HepG2 (cell line): ENCODE measurements around the gene DDIT4. TPM values are rescaled to one million over a fixed set of nuclear protein-coding genes. Genes with fewer than 3 reads are reported as not detected.
A peak's percentile ranks its signal among the peaks of the same experiment; 100 is the strongest.

Experiments used
- EP300 ChIP-seq, 3 experiments: sonication (generic) in 1 of 3; formaldehyde crosslinking in 1 of 3; IDR thresholded peaks; 2 replicates each; pipeline versions ENCODE4 v1.5.1 to v1.6.1; 2011 to 2020; ENCODE audit warnings: low read depth in 2 of 3, low read length in 2 of 3, borderline replicate concordance in 1 of 3, improper control_type of control experiment in 1 of 3, mild to moderate bottlenecking in 1 of 3, missing genetic modification reagents in 1 of 3, moderate library complexity in 1 of 3
- HOXA7 ChIP-seq: sonication (generic); formaldehyde crosslinking; IDR thresholded peaks from 2 replicates; pipeline ENCODE4 v1.8.1; 2022; ENCODE audit warnings: mild to moderate bottlenecking, missing genetic modification reagents, moderate library complexity
- MYC ChIP-seq: sonication (generic); formaldehyde crosslinking; IDR thresholded peaks from 2 replicates; pipeline ENCODE4 v1.9.0; 2021; ENCODE audit warnings: missing genetic modification reagents, borderline replicate concordance
- MYNN ChIP-seq: sonication (generic); formaldehyde crosslinking; IDR thresholded peaks from 2 replicates; pipeline ENCODE4 v1.4.0; 2020; ENCODE audit warnings: mild to moderate bottlenecking, low read depth, missing genetic modification reagents
- SALL1 ChIP-seq: sonication (generic); formaldehyde crosslinking; IDR thresholded peaks from 2 replicates; pipeline ENCODE4 v1.8.0; 2022; ENCODE audit warnings: mild to moderate bottlenecking, missing genetic modification reagents
- SP2 ChIP-seq: sonication (generic); formaldehyde crosslinking; IDR thresholded peaks from 2 replicates; pipeline ENCODE4 v1.5.1; 2020; ENCODE audit warnings: mild to moderate bottlenecking, missing genetic modification reagents
- TOPORS ChIP-seq: sonication (generic); formaldehyde crosslinking; IDR thresholded peaks from 2 replicates; pipeline ENCODE4 v1.8.0; 2023; ENCODE audit warnings: mild to moderate bottlenecking, missing genetic modification reagents
- U2AF2 ChIP-seq: fragments of 200-400 bp; formaldehyde crosslinking; IDR thresholded peaks from 2 replicates; pipeline ENCODE4 v1.6.1; 2017; ENCODE audit warnings: low read depth, mild to moderate bottlenecking, low read length
- ZBTB34 ChIP-seq: sonication (generic); formaldehyde crosslinking; IDR thresholded peaks from 2 replicates; pipeline ENCODE4 v1.8.0; 2022; ENCODE audit warnings: mild to moderate bottlenecking, missing genetic modification reagents
- ZNF34 ChIP-seq: sonication (generic); formaldehyde crosslinking; IDR thresholded peaks from 2 replicates; pipeline ENCODE4 v1.4.0; 2020; ENCODE audit warnings: mild to moderate bottlenecking, missing genetic modification reagents, borderline replicate concordance
- ZSCAN12 ChIP-seq: sonication (generic); formaldehyde crosslinking; IDR thresholded peaks from 2 replicates; pipeline ENCODE4 v1.9.0; 2021; ENCODE audit warnings: mild to moderate bottlenecking, missing genetic modification reagents
- ZZZ3 ChIP-seq: sonication (generic); formaldehyde crosslinking; IDR thresholded peaks from 2 replicates; pipeline ENCODE4 v1.4.0; 2020; ENCODE audit warnings: missing genetic modification reagents, mild to moderate bottlenecking, borderline replicate concordance
- polyA plus RNA-seq, 8 experiments: library from polyadenylated mRNA; depleted of rRNA in 3 of 8; stranded (reverse) in 7 of 8; unstranded in 1 of 8; fragments of >200 nt; fragmentation: Illumina TruSeq in 4 of 8; extraction: Trizol in 4 of 8; gene quantifications; 2 replicates each; pipeline versions ENCODE4 v1.2.1 to v1.2.3, GENCODE V29; 2011 to 2016; ENCODE audit warnings: low read depth in 4 of 8, missing spikeins in 1 of 8, mixed read lengths in 1 of 8; ENCODE audit not compliant: insufficient read depth in 1 of 8
- total RNA-seq, 5 experiments: library from RNA; depleted of rRNA; stranded (reverse); fragments of >200 nt; fragmentation: Illumina TruSeq; extraction: Trizol; gene quantifications; 2 replicates each; pipeline ENCODE4 v1.2.3, GENCODE V29; 2016; ENCODE audit warnings: low read depth in 1 of 5
- TF ChIP-seq, protein P1 (sequence below): sonication (generic); formaldehyde crosslinking; IDR thresholded peaks from 2 replicates; pipeline ENCODE4 v1.9.0; 2021; ENCODE audit warnings: missing genetic modification reagents, borderline replicate concordance
- TF ChIP-seq, protein P2 (sequence below): sonication (generic); formaldehyde crosslinking; IDR thresholded peaks from 2 replicates; pipeline ENCODE4 v1.4.0; 2020; ENCODE audit warnings: mild to moderate bottlenecking, low read depth, missing genetic modification reagents
- TF ChIP-seq, protein P3 (sequence below): sonication (generic); formaldehyde crosslinking; IDR thresholded peaks from 2 replicates; pipeline ENCODE4 v1.5.1; 2020; ENCODE audit warnings: mild to moderate bottlenecking, missing genetic modification reagents, moderate library complexity

The DDIT4 gene
- total and polyA plus RNA-seq, 2 of the 13 experiments (the other 11 are each of a cell fraction or from before 2014, with no cell fraction given): 35.6 to 40.7 TPM

- TF ChIP-seq, protein P1, sequence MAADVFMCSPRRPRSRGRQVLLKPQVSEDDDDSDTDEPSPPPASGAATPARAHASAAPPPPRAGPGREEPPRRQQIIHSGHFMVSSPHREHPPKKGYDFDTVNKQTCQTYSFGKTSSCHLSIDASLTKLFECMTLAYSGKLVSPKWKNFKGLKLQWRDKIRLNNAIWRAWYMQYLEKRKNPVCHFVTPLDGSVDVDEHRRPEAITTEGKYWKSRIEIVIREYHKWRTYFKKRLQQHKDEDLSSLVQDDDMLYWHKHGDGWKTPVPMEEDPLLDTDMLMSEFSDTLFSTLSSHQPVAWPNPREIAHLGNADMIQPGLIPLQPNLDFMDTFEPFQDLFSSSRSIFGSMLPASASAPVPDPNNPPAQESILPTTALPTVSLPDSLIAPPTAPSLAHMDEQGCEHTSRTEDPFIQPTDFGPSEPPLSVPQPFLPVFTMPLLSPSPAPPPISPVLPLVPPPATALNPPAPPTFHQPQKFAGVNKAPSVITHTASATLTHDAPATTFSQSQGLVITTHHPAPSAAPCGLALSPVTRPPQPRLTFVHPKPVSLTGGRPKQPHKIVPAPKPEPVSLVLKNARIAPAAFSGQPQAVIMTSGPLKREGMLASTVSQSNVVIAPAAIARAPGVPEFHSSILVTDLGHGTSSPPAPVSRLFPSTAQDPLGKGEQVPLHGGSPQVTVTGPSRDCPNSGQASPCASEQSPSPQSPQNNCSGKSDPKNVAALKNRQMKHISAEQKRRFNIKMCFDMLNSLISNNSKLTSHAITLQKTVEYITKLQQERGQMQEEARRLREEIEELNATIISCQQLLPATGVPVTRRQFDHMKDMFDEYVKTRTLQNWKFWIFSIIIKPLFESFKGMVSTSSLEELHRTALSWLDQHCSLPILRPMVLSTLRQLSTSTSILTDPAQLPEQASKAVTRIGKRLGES: no peak
- TF ChIP-seq, protein P2, sequence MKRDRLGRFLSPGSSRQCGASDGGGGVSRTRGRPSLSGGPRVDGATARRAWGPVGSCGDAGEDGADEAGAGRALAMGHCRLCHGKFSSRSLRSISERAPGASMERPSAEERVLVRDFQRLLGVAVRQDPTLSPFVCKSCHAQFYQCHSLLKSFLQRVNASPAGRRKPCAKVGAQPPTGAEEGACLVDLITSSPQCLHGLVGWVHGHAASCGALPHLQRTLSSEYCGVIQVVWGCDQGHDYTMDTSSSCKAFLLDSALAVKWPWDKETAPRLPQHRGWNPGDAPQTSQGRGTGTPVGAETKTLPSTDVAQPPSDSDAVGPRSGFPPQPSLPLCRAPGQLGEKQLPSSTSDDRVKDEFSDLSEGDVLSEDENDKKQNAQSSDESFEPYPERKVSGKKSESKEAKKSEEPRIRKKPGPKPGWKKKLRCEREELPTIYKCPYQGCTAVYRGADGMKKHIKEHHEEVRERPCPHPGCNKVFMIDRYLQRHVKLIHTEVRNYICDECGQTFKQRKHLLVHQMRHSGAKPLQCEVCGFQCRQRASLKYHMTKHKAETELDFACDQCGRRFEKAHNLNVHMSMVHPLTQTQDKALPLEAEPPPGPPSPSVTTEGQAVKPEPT (CRISPR knock-in tag): no peak
- TF ChIP-seq ZBTB34 (CRISPR knock-in tag): no peak
- TF ChIP-seq MYC (CRISPR knock-in tag): no peak
- TF ChIP-seq TOPORS: no peak
- TF ChIP-seq SALL1: peak; percentile 24; the same call in 1 of the 2 replicates
- TF ChIP-seq ZZZ3: no peak
- TF ChIP-seq, protein P3, sequence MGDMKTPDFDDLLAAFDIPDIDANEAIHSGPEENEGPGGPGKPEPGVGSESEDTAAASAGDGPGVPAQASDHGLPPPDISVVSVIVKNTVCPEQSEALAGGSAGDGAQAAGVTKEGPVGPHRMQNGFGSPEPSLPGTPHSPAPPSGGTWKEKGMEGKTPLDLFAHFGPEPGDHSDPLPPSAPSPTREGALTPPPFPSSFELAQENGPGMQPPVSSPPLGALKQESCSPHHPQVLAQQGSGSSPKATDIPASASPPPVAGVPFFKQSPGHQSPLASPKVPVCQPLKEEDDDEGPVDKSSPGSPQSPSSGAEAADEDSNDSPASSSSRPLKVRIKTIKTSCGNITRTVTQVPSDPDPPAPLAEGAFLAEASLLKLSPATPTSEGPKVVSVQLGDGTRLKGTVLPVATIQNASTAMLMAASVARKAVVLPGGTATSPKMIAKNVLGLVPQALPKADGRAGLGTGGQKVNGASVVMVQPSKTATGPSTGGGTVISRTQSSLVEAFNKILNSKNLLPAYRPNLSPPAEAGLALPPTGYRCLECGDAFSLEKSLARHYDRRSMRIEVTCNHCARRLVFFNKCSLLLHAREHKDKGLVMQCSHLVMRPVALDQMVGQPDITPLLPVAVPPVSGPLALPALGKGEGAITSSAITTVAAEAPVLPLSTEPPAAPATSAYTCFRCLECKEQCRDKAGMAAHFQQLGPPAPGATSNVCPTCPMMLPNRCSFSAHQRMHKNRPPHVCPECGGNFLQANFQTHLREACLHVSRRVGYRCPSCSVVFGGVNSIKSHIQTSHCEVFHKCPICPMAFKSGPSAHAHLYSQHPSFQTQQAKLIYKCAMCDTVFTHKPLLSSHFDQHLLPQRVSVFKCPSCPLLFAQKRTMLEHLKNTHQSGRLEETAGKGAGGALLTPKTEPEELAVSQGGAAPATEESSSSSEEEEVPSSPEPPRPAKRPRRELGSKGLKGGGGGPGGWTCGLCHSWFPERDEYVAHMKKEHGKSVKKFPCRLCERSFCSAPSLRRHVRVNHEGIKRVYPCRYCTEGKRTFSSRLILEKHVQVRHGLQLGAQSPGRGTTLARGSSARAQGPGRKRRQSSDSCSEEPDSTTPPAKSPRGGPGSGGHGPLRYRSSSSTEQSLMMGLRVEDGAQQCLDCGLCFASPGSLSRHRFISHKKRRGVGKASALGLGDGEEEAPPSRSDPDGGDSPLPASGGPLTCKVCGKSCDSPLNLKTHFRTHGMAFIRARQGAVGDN (CRISPR knock-in tag): peak; percentile 24
- no peak for TF ChIP-seq EP300 (IDR thresholded peaks at IDR 0.05; ENCODE audit: low read depth in 2 of 2, low read length in 2 of 2)
- TF ChIP-seq EP300 (CRISPR knock-in tag; IDR thresholded peaks at IDR 0.05; ENCODE audit: borderline replicate concordance): no peak
- no peak for TF ChIP-seq ZNF34 (CRISPR knock-in tag)
- TF ChIP-seq SP2 (CRISPR knock-in tag): no peak
- TF ChIP-seq ZSCAN12 (CRISPR knock-in tag): no peak
- TF ChIP-seq HOXA7 (CRISPR knock-in tag): no peak
- TF ChIP-seq MYNN: no peak
- TF ChIP-seq U2AF2: no peak
These were observed 25.1 kb downstream of the DDIT4 start (continued) for GRCh38 chr10:72298592-72299519.
